AML-193 (cell line): ENCODE results near the gene FOXF1.
A peak's percentile ranks its signal among the peaks of the same experiment; 100 is the strongest.

Experiments used
- DNase-seq, 2 experiments: peaks; one replicate each; lab custom pipeline; 2025; lab: John Stamatoyannopoulos, UW

Gene FOXF1

GRCh38 chr16:86534779-86535615, 24.7 kb downstream of the FOXF1 start:
- no peak for DNase-seq

- DNase-seq, result no peak
These were observed 26.3 kb downstream of the FOXF1 start for GRCh38 chr16:86536621-86537020.

DNA sequence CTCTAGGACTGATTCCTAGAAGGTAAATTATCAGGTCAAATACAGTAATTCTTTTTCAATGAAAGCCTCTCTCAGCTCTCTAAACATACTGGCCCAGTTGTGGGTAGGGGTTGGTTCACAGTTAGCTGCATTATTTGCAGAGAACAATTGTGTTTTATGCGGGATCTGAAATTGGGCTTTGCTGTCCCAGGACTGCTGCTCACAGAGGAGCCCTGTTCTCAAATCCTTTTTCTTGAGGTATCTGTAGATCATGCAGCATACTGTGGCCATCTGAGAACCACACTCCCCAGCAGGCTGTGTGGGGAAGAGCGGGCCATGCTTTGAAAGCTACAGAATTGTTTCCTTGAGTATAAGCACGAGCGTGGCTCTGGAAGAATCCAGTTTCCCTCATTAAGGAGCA, 27.2 kb downstream of the FOXF1 start:
- DNase-seq, result no peak

- DNase-seq, result no peak
These were observed 28.0 kb downstream of the FOXF1 start for GRCh38 chr16:86538196-86538780.

- DNase-seq, result no peak
These were observed 30.6 kb downstream of the FOXF1 start for GRCh38 chr16:86540894-86541293.

DNA sequence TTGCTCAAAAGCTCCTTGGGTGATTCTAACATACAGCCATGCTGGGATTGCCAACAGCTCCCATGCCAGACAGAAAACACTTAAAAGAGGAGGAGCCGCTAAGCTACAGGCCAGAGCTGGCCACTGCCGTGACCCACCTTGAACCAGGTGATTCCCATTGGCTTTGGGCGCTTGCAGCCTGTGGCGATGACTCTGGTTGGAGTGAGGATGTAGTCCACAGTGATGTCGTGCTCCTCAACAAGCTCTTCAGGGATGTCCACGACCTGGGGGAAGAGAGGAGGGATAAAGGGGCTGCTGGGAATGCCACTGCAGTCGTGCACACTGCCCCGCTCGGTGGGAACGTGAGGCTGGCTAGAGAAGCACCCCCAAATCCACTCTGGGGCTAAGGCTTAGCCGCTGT, 31.2 kb downstream of the FOXF1 start:
- DNase-seq, result no peak

GRCh38 chr16:86542756-86543750, 32.7 kb downstream of the FOXF1 start:
- no peak for DNase-seq

DNA sequence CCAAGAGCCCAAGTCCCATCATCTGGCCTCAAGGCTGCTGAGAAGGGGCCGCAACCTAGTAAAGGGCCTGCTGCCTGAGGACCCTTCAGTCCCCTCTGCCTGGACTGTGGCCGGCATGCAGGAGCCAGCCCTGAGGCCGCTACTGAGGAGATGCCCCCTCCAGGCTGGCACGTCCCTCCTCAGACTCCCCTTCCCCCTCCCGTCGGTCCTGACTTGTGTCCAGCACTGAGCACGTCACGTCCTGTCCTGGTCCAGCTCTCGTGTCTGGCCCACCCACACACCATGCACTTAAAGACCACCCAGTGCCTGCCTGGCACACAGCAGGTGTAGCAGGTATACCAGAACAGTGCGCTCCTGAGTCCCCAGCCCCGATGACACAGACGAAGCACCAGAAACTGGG, 35.2 kb downstream of the FOXF1 start:
- DNase-seq, result no peak

DNA sequence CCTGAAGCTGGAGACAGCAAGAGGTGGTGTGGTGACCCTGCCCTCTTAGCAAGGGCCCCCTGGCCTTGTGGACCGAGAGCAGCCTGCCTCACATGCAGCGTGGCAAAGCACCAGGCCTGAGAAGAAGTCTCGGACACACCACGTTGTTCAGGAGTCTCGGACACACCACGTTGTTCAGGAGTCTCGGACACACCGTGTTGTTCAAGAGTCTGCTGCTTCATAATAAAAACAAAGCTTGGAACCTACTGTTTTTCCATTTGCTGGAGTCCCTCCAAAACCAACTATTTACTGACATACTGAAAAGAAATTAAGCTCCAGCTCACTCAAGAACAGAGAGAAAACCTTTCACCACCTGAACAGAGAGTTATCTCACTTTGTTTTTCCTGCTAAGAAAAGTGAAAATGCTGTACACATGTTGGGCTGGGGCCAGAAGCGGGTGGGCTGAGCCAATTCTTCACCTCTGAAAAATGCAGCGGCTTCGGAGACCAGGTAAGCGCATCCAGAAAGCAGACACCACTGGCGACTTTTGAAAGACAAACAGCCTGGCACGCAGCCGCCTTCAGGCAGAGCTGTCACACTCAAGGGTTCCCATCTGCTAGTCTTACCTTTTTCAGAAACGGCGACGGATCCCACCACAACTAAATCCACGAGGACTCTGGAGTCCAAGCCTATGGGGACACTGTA, 35.8 kb downstream of the FOXF1 start:
- DNase-seq, result no peak

DNA sequence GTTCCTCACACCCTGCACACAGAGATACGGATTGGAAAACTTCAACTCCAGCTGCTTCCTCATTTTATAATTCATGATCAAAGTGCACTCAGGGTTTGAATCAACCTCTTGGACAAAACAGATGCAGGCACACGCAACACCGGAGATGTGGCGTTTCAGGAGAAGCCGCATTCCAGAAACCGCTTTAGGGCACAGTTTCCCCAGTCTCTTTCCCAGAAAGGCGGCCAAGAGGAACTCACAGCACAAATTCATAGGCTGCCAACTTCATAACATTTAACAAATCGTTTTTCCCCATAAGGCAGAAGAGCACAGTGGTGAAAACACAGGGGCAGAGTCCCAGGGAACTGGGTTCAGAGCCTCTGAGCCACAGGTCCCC, 36.3 kb downstream of the FOXF1 start:
- DNase-seq, result no peak

GRCh38 chr16:86547286-86547685, 37.0 kb downstream of the FOXF1 start:
- no peak for DNase-seq

GRCh38 chr16:86549076-86549892, 39.0 kb downstream of the FOXF1 start:
- no peak for DNase-seq

DNA sequence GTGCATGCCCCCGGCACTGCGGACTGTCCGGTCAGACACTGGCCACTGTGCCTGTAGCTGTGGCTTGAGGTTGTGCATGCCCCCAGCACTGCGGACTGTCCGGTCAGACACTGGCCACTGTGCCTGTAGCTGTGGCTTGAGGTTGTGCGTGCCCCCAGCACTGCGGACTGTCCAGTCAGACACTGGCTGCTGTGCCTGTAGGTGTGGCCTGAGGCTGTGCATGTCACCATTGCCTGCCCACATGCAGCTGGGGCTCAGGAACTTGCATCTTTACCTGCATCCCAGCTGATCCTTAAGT, 39.5 kb downstream of the FOXF1 start:
- DNase-seq, result no peak

DNA sequence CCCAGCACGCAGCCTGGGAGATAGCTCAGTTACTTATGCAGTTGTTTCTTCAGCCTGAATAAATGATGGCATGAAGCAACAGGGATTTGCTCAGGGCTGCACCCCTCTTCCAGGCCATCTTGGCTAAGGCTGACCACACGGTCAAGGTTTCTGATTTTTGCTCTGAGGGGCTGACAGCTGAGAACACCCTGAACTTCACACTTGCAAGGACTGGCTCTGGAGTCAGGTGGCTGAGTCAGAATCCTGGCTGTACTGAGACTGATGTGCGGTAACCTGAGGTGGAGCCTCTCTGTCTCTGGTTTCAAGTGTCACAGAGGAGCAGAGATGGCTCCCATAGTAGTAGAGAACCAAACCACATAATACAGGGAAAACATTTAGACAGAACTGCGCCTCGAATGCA, 40.0 kb downstream of the FOXF1 start:
- no peak for DNase-seq

- no peak for DNase-seq
These were observed 43.0 kb downstream of the FOXF1 start for GRCh38 chr16:86553356-86553755.

- no peak for DNase-seq
These were observed 44.2 kb downstream of the FOXF1 start for GRCh38 chr16:86554599-86554916.

DNA sequence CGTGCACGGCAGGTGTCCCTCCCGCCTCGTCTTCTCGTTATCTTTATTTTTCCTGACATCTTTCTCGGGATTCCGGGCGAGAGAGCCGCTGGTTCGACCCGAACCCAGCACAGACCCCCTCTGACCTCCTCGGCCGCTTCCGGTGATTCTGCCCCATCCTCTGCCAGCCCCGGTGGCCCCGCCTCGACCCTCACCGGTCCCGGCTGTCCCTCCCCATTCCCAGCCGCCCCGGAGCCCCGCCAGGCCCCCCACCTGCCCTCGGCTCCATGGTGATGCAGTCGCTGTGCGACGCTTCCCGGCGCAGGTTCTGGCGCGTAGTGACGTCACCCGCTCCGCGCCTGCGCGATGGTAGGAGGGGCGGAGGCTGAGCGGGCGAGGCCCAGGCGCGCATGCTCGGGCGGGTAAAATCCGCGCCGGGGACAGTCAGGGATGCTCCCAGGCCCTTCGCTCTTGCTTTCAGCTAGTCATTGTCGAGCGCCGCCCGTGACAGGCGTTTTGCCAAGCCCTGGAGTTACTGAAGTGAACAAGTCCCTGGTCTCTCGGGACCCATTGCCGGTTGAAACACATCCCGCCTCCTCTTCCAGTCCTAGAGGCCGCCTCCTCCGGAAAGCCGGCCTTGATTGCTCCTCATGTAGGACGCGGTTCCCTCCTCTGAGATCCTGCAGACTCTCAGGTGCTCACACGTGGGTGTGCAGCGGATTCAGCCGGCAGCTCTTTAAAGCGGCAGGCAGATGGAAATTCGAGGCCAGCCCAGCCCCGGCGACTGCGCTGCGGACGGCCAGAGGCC, 44.8 kb downstream of the FOXF1 start, which contains the start of gene MTHFSD:
Gene MTHFSD (minus strand): TSS at position 319 of the 787 bp plus-strand sequence. CDS start 51 bp downstream, at position 268.
- peak; percentile 51 to 63 for DNase-seq

DNA sequence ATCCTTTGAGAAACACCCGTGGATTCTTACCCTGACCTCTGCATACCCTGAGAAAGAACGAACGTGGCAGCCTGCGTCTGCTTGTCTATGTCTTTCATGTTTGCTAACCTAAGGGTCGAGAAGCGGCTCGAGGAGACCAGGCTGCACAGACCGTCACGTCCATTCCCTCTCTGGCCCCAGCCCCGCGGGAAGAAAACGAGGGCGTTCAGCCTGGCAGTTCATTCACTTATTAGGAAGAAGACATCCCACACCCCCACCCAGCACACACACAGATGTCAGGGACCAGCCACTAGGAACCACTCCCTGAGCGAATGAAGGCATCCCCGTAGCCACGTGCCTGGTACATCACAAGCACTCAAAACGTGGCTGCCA, 45.4 kb downstream of the FOXF1 start:
- DNase-seq, result no peak

DNA sequence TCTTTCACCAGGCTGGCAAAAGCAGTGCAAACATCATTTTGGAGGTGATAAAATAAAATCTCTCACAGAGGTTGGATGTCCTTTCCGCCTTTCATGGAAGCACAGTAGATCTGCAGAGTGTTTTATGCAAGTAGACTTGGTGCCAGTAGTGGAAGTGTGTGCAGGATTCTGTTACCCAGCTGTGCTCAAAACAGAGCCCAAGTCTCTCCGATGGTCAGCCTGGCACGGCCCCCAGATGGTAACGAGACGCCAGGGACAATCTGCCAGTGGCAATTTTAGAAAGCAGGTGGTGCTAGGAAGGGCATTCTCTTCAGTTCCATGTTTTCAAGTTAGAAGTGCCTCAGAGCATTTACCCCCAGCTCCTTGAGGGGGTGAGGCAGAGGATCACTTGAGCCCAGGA, 46.2 kb downstream of the FOXF1 start:
- DNase-seq, result no peak

DNA sequence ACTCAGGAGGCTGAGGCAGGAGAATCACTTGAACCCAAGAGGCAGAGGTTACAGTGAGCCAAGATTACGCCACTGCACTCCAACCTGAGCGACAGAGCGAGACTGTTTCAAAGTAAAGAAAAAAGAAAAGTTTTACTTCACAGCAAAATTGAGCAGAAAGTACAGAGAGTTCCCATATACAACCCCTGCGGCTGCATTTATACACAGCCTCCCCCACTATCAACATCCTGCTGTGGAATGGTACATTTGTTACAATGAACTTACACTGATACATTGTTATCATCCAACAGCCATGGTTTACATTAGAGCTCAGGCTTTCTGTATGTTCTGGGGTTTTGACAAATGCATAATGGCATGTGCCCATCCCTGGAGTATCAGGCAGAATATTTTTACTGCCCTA, 47.3 kb downstream of the FOXF1 start:
- no peak for DNase-seq
